ENCODE data around the gene ETV5. TPM values are rescaled to one million over a fixed set of nuclear protein-coding genes. Genes with fewer than 3 reads are reported as not detected.

ETV5 gene
- polyA plus RNA-seq, 4 donors: 19.3 to 32.3 (median 30.5) TPM

Other genes starting within 250 kb of the ETV5 start
- 100 to 1,000 TPM; 236 to 316 (median 289) TPM for gene TRA2B, start 171.1 kb downstream of the ETV5 start, polyA plus RNA-seq (ENCODE audit: insufficient read length in 4 of 4)